Ecto neural progenitor cell (in vitro differentiated cells): ENCODE measurements around the gene STAC.
"Not testable (repeated sequence)": the region's sequence is repeated elsewhere in the genome, so short reads cannot be mapped to it uniquely, and the experiment has no call there.

Source experiments
- DNase-seq: peaks from one replicate; pipeline ENCODE4 v3.0.0-alpha.2; 2018; ENCODE audit warnings: low spot score

Gene STAC

GRCh38 chr3:36520241-36521006, 140.1 kb downstream of the STAC start:
- no peak for DNase-seq

- DNase-seq = no peak
These were observed 140.7 kb downstream of the STAC start for GRCh38 chr3:36521007-36521379.

GRCh38 chr3:36524560-36524959, 144.3 kb downstream of the STAC start:
- no peak for DNase-seq

GRCh38 chr3:36525115-36525801, 145.0 kb downstream of the STAC start:
- no peak for DNase-seq

GRCh38 chr3:36538136-36538749, 157.9 kb downstream of the STAC start:
- no peak for DNase-seq

GRCh38 chr3:36540888-36541518, 160.7 kb downstream of the STAC start:
- no peak for DNase-seq

- no peak for DNase-seq
These were observed 161.9 kb downstream of the STAC start for GRCh38 chr3:36542186-36542585.

- DNase-seq = no peak
These were observed 163.1 kb downstream of the STAC start for GRCh38 chr3:36543276-36543997.

GRCh38 chr3:36546226-36546625, 165.9 kb downstream of the STAC start:
- DNase-seq = no peak

GRCh38 chr3:36548712-36549111, 168.4 kb downstream of the STAC start:
- DNase-seq = no peak

GRCh38 chr3:36557021-36557707, 176.9 kb downstream of the STAC start:
- no peak for DNase-seq

GRCh38 chr3:36557708-36558421, 177.6 kb downstream of the STAC start:
- DNase-seq = no peak

- DNase-seq = no peak
These were observed 178.7 kb downstream of the STAC start for GRCh38 chr3:36558961-36559360.

GRCh38 chr3:36560685-36561084, 180.4 kb downstream of the STAC start:
- no peak for DNase-seq

- DNase-seq = no peak
These were observed 181.3 kb downstream of the STAC start for GRCh38 chr3:36561601-36562000.

- no peak for DNase-seq
These were observed 182.6 kb downstream of the STAC start for GRCh38 chr3:36562945-36563344.

GRCh38 chr3:36575241-36575640, 194.9 kb downstream of the STAC start:
- no peak for DNase-seq

- DNase-seq = not testable (repeated sequence)
These were observed 198.1 kb downstream of the STAC start for GRCh38 chr3:36578418-36578817.

GRCh38 chr3:36579746-36580145, 199.4 kb downstream of the STAC start:
- no peak for DNase-seq

GRCh38 chr3:36580716-36581115, 200.4 kb downstream of the STAC start:
- DNase-seq = no peak

- no peak for DNase-seq
These were observed 211.7 kb downstream of the STAC start for GRCh38 chr3:36591959-36592358.
